Activated CD4-positive, alpha-beta T cell treated with anti-CD3 and anti-CD28 coated beads for 1 hour (primary cell): ENCODE data around the gene HOXC10.

Source experiments
- DNase-seq: peaks from one replicate; pipeline ENCODE4 v3.0.0-alpha.2; 2020

The HOXC10 gene

DNA sequence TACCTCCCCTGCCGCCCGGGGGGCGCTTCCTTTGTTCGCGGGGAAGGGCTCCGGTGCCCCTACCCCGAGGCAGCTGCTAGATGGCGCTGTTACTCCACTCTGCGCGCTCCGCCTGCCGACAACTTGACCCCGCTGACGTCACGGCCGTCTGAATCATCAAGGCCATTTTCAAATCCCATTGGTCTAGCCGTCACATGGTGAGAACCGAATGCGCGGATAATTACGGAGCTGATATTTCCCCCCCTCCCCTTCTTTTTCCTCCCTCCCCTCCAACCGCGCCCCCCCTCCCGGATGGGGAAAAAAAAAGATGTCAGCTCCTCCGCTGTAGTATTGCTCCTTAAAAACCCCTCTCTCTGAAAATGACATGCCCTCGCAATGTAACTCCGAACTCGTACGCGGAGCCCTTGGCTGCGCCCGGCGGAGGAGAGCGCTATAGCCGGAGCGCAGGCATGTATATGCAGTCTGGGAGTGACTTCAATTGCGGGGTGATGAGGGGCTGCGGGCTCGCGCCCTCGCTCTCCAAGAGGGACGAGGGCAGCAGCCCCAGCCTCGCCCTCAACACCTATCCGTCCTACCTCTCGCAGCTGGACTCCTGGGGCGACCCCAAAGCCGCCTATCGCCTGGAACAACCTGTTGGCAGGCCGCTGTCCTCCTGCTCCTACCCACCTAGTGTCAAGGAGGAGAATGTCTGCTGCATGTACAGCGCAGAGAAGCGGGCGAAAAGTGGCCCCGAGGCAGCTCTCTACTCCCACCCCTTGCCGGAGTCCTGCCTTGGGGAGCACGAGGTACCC is at the start of gene HOXC10:
HOXC10 (plus strand) TSS at position 246 of the 791 bp plus-strand sequence; CDS start at position 360, 114 bp downstream.
- peak; percentile 68 for DNase-seq

DNA sequence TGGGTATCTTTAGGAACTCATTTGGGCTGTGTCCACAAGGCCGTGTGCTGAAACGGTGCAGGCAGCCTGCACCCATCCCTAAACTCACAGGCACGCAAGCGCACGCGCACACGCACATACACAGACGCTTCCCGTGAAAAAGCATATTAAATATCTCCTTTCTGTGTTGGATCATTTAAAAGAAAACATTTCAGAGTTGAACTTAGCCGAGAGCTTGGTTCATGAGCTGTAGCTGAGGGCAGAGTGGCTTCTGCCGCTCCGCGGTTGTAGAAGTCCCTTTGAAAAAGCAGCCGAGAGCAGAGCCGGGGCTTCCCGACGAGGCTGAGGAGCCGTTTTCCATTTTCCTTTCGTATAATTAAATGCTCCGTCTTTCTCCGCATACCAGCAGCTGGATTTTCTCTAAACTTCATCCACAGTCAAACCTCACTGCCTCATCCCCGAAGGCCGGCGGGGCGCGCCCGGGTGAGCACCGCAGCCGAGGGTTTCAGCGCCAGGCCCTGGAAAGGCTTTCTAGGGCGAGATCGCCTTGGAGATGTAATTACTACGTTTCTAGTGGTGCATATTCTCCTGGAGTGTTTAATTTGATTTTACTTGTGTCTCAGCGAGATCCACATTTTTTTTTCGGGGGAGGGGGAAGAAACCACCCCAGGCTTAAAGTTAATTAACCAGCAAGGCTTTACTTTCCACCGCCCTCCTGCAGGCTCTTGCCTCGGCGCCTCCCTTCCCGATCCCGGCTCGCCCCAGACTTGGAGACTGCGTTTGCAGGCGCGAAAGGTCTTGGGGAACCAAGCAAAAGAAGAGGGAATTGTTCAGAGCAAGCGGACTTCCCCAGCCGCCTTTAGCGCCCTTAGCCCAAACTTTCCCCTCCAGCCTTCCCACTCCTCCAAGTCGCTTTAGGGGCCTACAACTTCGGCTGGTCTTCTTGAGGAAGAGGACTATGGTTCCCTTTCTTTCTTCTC is 49.3 kb upstream of the HOXC10 start:
- no peak for DNase-seq

DNA sequence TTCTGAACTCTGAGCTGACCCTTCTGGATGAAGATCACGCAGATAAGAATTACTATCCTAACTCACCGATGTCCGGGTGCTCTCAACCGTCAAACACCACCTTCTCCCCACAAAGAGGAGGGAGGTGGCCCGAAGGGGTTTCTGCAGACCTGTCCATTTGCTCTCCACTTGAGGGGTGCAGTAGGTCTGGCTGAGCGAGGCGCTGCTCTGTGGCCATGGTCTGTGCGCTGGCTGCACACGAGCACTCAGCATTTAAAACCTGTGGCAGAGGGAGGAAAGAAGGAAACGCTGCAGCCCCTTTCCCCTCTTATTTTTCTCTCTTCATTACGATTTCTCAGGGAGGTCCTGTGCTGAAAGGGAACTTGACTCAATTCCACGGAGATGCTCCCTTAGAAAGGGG is 47.8 kb upstream of the HOXC10 start:
- DNase-seq: no peak

DNA sequence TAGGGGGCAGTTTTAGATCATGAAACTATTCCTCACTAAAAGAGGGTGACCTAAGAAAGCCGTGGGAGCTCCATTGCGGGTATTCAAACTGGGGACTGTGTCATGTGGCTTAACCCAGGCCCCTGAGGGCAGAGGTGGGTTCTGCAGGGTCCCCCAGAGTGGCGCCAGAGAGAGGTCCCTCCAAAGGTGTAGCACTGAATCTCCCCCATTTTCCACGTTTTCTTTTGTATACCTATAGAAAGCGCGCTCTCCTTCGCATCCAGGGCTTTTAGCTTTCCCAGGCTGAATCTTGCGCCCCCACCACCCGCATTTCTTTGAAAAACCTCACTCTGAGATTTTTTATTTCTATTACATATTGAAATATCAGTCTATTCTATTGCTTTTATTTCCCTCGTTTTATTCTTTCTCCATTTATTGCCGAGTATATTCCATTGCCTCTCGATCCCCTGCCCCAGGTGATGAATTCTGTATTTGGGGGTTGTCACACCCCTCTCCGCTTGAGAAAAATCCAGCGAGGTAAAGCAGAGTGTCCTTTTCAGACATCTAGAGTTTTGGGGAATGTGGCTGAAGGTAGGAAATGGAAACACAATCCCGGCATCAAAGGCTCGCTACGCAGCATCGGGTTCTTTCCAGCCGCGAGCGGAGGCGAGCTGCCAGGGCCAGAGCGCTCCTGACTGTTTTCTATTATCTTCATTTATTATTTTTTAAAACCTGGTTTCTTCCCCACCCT is 47.2 kb upstream of the HOXC10 start:
- no peak for DNase-seq

DNA sequence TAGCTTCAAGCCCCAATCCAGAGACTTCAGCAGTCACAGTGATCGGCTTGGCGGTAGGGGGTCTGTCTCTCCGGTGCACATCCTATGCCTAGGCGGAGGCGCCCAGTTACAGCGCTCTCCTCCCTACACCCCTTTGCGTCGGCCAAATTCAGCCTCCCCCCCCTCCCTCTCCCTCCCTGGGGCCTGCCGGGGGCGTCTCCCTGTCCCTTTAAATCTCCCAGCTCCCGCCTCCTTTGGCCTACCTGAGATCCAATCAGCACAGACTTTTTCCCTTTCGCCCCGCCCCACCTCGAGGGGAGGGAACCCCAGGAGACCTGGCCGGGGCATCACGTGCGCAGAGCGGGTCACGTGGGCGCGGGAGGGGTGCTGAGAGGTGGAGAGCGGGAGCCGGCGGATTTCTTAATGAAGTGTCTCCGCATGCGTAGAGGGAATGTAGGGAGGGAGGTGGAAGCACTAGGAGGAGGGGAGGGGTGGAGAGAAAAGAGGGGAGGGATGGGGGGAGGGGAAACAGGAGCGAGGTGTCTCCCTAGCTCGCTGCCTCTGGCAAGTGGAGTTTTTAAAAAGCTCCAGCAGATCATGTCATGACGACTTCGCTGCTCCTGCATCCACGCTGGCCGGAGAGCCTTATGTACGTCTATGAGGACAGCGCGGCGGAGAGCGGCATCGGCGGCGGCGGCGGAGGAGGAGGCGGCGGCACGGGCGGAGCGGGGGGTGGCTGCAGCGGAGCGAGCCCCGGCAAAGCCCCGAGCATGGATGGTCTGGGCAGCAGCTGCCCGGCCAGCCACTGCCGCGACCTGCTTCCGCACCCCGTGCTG is 46.4 kb upstream of the HOXC10 start, which contains the start of gene HOXC13:
HOXC13 (plus strand) TSS at position 506 of the 815 bp plus-strand sequence; CDS start at position 582, 76 bp downstream.
- no peak for DNase-seq

DNA sequence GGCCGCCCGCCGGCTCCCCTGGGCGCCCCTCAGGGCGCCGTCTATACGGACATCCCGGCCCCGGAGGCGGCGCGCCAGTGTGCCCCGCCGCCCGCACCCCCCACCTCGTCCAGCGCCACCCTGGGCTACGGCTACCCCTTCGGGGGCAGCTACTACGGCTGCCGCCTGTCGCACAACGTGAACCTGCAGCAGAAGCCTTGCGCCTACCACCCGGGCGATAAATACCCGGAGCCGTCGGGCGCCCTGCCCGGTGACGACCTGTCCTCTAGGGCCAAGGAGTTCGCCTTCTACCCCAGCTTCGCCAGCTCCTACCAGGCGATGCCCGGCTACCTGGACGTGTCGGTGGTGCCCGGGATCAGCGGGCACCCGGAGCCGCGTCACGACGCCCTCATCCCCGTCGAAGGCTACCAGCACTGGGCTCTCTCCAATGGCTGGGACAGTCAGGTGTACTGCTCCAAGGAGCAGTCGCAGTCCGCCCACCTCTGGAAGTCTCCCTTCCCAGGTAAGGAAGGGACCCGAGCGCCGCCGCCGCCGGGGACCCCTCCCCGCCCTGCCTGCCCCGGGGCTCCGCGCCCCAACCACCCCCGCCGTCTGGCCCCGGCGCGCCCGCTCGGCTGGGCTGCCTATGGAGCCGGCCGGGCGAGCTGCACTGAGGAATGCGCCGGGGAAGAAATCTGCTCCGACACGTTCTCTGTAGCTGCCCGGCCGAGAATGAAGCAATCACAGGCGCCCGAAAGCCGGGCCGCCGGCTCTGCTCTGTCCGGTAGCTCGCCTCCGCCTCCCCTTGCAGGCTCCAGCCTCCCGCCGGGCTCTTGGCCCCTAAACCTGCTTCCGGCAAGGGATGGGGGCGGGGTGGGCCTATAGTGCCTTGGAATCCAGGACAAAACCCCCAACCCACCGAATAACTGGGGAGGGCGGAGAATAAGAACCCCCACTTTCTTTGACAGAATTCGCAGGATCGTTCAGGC is 45.5 kb upstream of the HOXC10 start:
- DNase-seq: no peak

DNA sequence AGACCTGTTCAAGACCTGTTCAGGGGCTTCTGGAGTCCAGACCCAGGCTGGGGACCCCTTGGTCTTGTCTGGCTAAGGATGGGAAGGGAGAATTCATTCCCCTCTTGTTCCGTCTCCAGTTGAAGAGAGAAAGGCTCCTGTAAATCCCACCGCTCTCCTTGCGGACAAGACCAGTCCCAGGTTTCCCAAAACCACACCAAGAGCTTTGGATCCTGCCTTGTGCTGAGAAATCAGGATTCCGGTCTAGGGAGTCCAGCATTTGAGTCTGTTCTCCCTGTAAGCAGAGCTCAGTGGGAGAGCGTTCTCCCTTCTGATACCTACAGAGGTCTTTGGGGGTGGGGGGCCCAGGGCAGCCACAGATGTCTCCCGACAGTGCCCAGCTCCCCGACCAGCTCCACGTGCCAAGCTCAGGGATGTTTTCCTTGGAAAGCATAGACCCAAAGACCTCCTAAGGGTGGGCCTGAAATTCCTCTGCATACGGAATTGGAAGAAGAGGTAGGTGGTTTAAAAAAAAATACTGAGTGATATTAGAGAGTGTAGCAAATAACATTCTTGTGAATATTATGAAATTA is 44.4 kb upstream of the HOXC10 start:
- DNase-seq: no peak

DNA sequence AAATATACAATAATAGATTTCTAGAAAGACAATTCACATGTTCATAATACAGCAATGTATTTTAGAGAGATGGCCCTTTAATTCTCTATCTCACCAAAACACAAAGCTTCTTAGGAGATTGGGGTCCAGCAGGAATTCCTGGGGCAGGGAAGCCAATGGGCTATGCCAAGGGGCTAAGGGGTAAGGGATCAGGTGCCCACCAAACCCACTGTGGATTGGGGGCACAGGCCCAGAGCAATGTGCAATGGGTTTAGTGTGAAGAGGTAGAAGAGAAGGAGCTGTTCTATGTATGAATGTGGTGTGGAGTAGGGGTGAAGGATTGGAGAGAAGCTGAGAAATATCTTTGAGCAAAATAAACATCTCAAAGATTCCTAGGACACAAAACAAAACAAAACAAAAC is 43.8 kb upstream of the HOXC10 start:
- no peak for DNase-seq

DNA sequence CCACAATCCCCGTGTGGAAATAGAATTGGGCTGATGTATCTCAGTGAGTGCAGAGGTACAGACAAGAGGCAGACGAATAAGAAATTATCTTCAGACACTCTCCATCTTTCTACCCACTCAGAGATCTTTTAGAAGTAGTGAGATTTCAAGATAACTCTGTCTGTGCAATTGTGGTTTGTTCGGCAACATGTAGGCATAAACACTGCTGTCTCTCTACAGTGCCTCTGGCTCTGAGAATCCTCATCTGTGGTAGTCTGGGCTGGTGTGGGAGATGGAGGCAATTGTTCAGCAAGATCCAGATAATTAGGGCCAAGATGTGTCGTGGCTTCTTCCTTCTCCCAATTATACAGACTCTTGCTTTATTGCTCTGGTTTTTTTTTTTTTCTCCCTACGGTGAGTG is 43.2 kb upstream of the HOXC10 start:
- DNase-seq: no peak

DNA sequence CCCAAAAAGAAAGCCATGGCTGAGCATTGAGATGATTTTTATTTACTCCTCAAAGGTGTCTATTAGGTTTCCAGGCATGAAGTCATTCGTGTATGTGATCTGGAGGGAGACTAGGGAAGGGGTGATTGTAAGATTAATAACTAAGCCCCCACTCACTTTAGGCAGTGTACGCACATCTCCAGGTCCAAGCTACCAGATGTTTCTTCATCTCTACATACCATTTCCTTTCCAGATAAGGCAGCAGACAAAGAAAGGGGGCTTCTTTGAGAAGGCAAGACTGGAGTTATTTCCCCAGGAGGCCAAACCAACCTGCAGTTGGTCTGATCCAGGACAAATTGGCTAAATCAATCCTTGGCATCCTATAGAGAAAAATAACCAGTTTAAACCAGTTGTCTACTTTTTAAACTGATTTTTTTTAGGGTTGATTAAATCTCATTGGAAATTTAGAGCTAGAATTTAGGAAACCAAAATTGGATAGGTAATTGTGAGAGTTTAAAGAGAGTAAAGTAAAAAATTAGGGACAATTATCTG is 42.4 kb upstream of the HOXC10 start:
- no peak for DNase-seq

DNA sequence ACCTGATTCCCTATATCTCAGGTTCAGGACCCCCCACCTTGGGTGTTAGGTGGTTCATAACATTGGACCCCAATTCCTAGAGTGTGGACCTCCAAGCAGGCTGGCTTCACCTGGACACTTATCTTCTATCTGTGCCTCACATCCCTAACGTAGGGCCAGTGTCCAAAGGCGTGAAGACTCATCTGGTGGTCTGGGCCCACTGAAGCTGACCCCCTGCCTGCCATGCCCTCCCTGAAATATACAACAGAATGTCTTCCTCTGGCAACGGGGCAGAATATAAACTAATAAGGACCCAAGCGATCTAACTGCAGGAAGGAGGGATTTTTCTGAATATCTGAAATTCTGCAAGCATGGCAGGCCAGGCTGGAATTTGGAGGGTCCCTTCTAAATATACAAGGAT is 40.7 kb upstream of the HOXC10 start:
- DNase-seq: no peak

DNA sequence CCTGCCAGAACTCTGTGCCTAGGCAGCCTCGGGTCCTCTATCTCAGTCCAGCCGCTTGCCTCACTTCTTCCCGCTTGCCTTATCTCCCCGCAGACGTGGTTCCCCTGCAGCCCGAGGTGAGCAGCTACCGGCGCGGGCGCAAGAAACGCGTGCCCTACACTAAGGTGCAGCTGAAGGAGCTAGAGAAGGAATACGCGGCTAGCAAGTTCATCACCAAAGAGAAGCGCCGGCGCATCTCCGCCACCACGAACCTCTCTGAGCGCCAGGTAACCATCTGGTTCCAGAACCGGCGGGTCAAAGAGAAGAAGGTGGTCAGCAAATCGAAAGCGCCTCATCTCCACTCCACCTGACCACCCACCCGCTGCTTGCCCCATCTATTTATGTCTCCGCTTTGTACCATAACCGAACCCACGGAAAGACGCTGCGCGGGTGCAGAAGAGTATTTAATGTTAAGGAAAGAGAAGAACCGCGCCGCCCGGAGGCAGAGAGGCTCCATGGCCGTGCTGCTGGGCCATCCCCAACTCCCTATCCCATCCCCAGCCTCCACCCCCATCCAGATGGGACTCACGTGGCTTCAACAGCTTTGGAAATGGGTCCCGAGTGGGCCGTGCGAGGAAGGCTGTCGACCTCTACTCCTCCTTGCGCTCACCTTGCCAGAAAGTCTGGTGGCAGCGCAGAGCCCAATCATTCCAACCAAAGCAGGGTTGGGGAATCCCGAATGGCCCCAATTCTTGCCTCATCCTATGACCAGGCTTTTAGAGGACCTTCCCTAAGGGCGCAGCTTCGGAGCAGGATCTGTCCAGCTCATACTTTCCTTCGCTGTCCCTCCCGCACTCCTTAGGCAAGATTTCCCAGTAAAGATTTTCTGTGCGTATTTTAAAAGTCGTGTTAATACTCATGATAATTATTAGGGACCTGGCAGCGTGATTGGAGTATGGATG is 39.8 kb upstream of the HOXC10 start:
- DNase-seq: no peak

DNA sequence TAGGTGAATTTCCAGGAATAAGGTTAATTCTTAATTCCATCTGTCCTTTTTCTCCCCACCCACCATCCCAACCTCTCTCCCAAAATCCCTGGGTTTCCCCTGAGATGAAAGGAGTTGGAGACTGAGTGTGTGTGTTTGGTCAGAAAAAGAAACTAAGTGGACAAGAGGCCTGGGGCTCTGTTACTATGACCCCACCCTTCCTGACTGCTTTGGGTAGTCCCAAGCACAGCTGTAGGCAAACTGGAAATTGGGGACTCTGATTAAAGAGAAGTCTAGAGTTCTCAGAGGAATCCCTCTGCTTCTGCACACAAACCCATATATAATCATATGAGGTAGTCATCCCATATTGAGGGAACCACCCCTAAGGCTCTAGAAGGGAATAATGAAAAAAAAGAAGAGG is 37.2 kb upstream of the HOXC10 start:
- no peak for DNase-seq

DNA sequence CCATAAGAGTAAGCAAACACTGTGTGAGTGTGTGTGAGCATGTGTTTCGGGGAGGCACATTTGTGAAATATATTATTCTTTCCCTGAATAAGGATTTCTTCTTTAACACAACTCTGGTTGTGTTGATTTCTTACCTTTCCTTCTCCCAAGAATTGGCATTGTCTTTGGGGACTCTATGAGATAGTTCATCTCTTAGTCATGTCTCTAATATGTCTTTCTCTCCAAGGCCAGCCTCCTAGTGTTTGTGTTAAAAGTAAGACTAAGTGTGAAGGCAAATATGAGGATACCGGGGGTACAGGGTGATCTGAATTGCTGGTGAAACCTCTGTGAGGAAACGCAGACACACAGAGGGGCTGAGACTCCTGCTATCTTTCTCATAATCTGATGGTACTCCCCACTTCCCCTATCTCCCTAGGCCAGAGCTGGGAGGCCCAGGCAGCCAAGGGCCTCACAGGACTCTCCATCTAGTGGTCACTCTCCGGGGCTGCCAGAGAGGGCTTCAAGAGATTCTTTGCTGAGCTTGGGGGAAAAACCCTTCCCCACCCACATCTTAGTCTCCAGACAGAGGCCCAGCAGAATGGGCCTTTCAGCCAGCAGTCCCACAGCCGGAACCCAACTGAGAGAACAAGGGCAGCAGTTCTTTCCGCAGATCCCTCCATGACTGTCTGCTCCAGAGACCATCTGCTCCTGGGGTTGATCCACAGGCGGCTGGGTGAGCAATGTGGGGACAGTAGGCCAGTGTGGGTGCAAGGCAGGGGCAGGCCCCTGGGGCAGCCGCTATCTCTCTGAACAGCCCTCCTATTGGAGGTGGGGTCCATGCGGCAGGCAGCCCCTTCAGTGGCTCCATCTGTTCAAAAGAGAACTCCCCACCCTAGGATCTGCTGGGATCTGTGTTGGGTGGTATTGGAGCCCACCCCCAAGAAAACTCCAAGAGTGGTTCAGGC is 36.0 kb upstream of the HOXC10 start:
- no peak for DNase-seq

DNA sequence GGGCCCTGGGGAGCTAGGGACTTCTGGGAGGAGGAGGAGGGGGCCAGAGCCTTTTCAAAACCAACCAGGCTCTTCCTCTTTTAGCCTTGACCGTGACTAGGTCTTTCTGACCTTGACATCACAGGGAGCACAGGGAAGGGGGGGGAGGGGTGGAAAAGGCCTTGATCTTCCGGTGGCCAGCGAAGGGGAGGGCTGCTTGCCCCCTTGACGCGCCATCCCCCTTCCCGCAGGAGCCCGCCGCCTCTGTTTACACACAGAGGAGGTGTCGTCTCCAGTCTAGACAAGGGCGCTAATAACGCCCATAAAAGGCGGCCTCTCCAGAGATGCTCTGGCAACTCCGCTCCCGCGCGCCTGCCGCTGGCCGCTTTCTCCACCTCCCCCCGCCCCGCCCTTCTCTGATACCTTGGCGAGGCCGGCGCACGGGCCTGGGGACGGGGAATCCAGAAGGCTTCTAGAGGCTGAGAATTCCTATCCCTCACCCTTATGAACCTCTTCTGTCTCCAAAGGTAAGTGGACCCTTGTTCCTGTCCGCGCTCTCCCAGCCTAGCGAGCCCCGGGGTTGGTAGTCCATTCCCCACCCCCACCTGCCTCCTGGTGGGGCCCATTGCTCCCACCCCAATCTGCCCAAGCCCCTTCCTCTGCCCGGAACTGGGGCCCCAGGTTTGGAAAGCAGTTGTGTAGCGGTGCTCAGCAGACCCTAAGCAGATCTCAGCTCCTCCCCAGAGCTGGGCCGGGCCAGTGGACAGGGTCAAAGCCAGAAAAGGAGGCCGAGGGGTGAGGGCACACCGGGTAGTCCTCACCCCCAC is 35.1 kb upstream of the HOXC10 start:
- DNase-seq: no peak

DNA sequence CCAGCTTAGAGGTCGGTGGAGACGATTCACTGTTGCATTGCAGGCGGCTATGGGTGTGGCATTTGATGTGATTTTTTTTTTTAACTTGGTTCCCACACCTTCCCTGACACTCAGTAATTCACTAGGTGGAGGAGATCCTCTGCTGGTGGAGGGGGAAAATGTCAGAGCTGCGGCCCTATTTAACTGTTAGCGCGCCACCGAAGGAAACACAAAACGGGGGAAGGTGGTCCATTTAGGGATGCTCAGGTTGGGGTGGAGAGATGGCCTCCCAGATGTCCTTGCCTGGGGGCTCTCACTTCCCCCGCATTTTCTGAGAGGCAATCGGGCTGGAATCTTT is 34.5 kb upstream of the HOXC10 start:
- no peak for DNase-seq
